ENCODE results near the gene ZNF598. TPM values are rescaled to one million over a fixed set of nuclear protein-coding genes. Genes with fewer than 3 reads are reported as not detected.
A peak's percentile ranks its signal among the peaks of the same experiment; 100 is the strongest.

The ZNF598 gene
- total and polyA plus RNA-seq, 2 of the 13 experiments (the other 11 are each of a cell fraction or from before 2014, with no cell fraction given): 13.5 to 14.2 TPM

DNA sequence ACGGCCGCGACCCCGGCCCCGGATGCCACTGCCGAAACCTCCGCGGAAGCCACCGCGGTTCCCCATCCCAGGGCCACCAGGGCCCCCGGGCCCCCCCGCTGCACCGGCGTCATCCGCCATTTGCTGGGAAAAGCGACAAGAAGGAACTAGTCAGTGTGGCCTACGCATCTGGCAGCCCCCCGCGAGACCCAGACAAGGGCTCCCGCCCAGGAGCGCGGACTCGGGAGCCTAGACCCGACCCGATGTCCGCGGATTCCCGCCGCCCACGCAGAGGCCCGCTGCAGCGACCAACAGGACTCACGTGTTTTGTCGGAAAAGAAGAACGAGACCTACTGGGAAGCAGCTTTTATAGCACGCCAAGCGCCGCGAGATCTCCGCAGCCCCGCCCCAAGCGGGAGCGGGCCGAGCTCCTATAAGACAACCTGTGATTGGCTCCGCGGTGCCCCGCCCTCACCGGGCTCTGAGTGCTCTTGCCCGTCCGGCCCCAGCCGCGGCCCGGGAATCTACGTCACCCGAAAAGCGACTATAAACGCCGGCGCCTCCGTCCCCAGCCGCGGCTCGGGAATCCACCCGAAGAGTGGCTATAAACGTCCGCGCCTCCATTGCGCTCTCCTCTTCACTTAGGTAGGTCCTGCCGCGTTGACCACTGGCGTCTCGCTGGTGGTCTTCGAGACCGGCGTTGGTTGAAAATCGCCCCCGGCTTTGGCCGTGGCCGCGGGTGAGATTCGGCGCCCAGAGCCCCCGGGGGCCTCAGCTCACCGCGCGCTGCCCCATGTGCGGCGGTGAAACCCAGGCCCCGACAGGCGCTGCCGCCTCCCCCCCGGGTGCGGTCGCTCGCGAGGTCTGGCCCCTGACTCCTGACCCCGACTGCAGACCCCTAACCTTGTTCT, 44.9 kb downstream of the ZNF598 start, which contains the start of gene RPS2 (continued):
- TF ChIP-seq FOXP1 (IDR thresholded peaks at IDR 0.05) (no peak), FOXP1 (CRISPR knock-in tag; IDR thresholded peaks at IDR 0.05) (no peak), ZNF674 (CRISPR knock-in tag; IDR thresholded peaks at IDR 0.05; ENCODE audit: low read depth) (peak; percentile 60; the same call in 1 of the 2 replicates), ZNF274 (CRISPR knock-in tag; IDR thresholded peaks at IDR 0.05) (0 out of 2 replicates have a peak, but pooled peaks have one; percentile 49), ZNF781 (CRISPR knock-in tag; IDR thresholded peaks at IDR 0.05; ENCODE audit: borderline replicate concordance, not compliant biosample characterization) (peak; percentile 81), YEATS2 (CRISPR knock-in tag; IDR thresholded peaks at IDR 0.05; ENCODE audit: borderline replicate concordance) (peak; percentile 100), NR1H2 (CRISPR knock-in tag; IDR thresholded peaks at IDR 0.05; ENCODE audit: borderline replicate concordance, low read depth) (0 out of 2 replicates have a peak, but pooled peaks have one; percentile 19), ZNF570 (CRISPR knock-in tag; IDR thresholded peaks at IDR 0.05; ENCODE audit: borderline replicate concordance) (no peak), MEF2D (CRISPR knock-in tag; IDR thresholded peaks at IDR 0.05) (peak; percentile 71; the same call in 1 of the 2 replicates), ZNF652 (CRISPR knock-in tag; IDR thresholded peaks at IDR 0.05; ENCODE audit: borderline replicate concordance, low read depth) (no peak), ZNF616 (CRISPR knock-in tag; IDR thresholded peaks at IDR 0.05; ENCODE audit: low read depth) (no peak), FOXK1 (CRISPR knock-in tag; IDR thresholded peaks at IDR 0.05; ENCODE audit: borderline replicate concordance, low read depth) (0 out of 2 replicates have a peak, but pooled peaks have one; percentile 37), GATAD1 (CRISPR knock-in tag; IDR thresholded peaks at IDR 0.05) (peak; percentile 95)
- TF ChIP-seq, protein P1, sequence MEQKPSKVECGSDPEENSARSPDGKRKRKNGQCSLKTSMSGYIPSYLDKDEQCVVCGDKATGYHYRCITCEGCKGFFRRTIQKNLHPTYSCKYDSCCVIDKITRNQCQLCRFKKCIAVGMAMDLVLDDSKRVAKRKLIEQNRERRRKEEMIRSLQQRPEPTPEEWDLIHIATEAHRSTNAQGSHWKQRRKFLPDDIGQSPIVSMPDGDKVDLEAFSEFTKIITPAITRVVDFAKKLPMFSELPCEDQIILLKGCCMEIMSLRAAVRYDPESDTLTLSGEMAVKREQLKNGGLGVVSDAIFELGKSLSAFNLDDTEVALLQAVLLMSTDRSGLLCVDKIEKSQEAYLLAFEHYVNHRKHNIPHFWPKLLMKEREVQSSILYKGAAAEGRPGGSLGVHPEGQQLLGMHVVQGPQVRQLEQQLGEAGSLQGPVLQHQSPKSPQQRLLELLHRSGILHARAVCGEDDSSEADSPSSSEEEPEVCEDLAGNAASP (CRISPR knock-in tag; IDR thresholded peaks at IDR 0.05; ENCODE audit: borderline replicate concordance): no peak
- TF ChIP-seq, protein P2, sequence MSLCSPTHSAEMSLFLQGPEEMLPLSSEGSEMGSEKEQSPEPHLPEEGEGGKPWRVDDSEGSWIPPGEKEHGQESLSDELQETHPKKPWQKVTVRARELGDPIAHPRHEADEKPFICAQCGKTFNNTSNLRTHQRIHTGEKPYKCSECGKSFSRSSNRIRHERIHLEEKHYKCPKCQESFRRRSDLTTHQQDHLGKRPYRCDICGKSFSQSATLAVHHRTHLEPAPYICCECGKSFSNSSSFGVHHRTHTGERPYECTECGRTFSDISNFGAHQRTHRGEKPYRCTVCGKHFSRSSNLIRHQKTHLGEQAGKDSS (CRISPR knock-in tag; IDR thresholded peaks at IDR 0.05; ENCODE audit: borderline replicate concordance, low read depth): peak; percentile 55; the same call in 1 of the 2 replicates
- TF ChIP-seq, protein P3, sequence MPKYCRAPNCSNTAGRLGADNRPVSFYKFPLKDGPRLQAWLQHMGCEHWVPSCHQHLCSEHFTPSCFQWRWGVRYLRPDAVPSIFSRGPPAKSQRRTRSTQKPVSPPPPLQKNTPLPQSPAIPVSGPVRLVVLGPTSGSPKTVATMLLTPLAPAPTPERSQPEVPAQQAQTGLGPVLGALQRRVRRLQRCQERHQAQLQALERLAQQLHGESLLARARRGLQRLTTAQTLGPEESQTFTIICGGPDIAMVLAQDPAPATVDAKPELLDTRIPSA (CRISPR knock-in tag; IDR thresholded peaks at IDR 0.05; ENCODE audit: borderline replicate concordance): peak; percentile 79; the same call in 1 of the 2 replicates
- TF ChIP-seq, protein P4, sequence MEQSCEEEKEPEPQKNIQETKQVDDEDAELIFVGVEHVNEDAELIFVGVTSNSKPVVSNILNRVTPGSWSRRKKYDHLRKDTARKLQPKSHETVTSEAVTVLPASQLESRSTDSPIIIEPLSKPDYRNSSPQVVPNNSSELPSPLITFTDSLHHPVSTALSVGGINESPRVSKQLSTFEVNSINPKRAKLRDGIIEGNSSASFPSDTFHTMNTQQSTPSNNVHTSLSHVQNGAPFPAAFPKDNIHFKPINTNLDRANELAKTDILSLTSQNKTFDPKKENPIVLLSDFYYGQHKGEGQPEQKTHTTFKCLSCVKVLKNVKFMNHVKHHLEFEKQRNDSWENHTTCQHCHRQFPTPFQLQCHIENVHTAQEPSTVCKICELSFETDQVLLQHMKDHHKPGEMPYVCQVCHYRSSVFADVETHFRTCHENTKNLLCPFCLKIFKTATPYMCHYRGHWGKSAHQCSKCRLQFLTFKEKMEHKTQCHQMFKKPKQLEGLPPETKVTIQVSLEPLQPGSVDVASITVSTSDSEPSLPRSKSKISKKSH (CRISPR knock-in tag; IDR thresholded peaks at IDR 0.05; ENCODE audit: borderline replicate concordance): peak; percentile 61; the same call in 1 of the 2 replicates
- TF ChIP-seq, protein P5, sequence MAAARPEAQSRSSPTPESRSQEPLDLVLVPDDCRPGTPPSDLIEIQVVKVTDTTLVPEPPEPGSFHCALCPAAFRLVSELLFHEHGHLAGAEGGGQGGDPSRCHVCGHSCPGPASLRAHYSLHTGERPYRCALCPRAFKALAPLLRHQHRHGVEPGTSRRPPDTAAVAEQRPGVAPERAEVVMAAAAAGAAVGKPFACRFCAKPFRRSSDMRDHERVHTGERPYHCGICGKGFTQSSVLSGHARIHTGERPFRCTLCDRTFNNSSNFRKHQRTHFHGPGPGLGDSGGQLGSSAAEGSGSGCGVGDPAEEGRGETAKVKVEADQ (CRISPR knock-in tag; IDR thresholded peaks at IDR 0.05; ENCODE audit: borderline replicate concordance): 0 out of 2 replicates have a peak, but pooled peaks have one; percentile 59

Measured in HepG2 (cell line).